Middle frontal gyrus (tissue), 1 donor: ENCODE measurements around the gene PATL2.
"Not testable (repeated sequence)": the region's sequence is repeated elsewhere in the genome, so short reads cannot be mapped to it uniquely, and the experiment has no call there.

Experiments used
- DNase-seq: peaks from one replicate; pipeline ENCODE4 v3.0.0-alpha.2; 2015; ENCODE audit warnings: low spot score; ENCODE audit errors: extremely low spot score

Gene PATL2

GRCh38 chr15:44719293-44719999 is 8.3 kb upstream of the PATL2 start:
- no peak for DNase-seq

GRCh38 chr15:44718927-44719292 is 7.8 kb upstream of the PATL2 start:
- no peak for DNase-seq

GRCh38 chr15:44718180-44718926 is 7.2 kb upstream of the PATL2 start:
- DNase-seq: no peak

- DNase-seq: no peak
Measured at GRCh38 chr15:44716983-44717602, 6.0 kb upstream of the PATL2 start.

GRCh38 chr15:44715797-44716334 is 4.7 kb upstream of the PATL2 start:
- DNase-seq: no peak

- no peak for DNase-seq
Measured at GRCh38 chr15:44715142-44715796, 4.1 kb upstream of the PATL2 start.

- no peak for DNase-seq
Measured at GRCh38 chr15:44713006-44713966, 2.2 kb upstream of the PATL2 start.

- no peak for DNase-seq
Measured at GRCh38 chr15:44712346-44713005, 1.4 kb upstream of the PATL2 start.

- no peak for DNase-seq
Measured at GRCh38 chr15:44711743-44712345, 721 bp upstream of the PATL2 start.

- no peak for DNase-seq
Measured at GRCh38 chr15:44710236-44711095, 657 bp downstream of the PATL2 start.

- no peak for DNase-seq
Measured at GRCh38 chr15:44706946-44707636, 4.0 kb downstream of the PATL2 start.

GRCh38 chr15:44706401-44706800 is 4.7 kb downstream of the PATL2 start:
- no peak for DNase-seq

- no peak for DNase-seq
Measured at GRCh38 chr15:44705986-44706385, 5.1 kb downstream of the PATL2 start.

- DNase-seq: not testable (repeated sequence)
Measured at GRCh38 chr15:44700676-44701075, 10.4 kb downstream of the PATL2 start.

GRCh38 chr15:44698641-44699040 is 12.5 kb downstream of the PATL2 start:
- DNase-seq: no peak

GRCh38 chr15:44697014-44697413 is 14.1 kb downstream of the PATL2 start:
- no peak for DNase-seq

GRCh38 chr15:44695294-44695693 is 15.8 kb downstream of the PATL2 start:
- DNase-seq: no peak

- no peak for DNase-seq
Measured at GRCh38 chr15:44694416-44694815, 16.7 kb downstream of the PATL2 start.
